GM15510 (cell line): ENCODE measurements around the gene RNASE7.

Experiments used
- POLR2A ChIP-seq: IDR thresholded peaks from 3 replicates; pipeline ENCODE4 v1.6.1; 2011; ENCODE audit warnings: borderline replicate concordance; ENCODE audit not compliant: insufficient read length; ENCODE audit errors: extremely low read depth

Gene RNASE7

GRCh38 chr14:21083565-21084325 lies 41.6 kb downstream of the RNASE7 start:
- TF ChIP-seq POLR2A: no peak

DNA sequence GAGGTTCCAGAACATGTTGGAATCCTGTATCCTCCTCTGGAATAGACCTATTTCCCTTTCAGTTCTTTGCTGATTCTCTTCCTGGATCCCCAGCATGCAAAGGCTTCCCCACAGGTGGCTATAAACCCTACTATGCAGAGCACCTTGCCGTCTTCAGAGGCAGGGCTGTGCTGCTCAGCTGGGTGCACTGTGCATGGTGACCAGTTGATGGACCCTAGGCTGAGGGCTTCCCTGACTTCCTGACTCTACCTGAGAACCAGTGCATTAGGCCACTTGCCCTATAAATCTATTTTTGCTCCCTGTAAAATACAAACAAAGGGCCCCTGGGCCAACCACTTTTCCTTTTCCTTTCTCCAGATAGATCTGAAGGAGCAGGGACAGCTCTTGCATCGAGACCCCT lies 42.2 kb downstream of the RNASE7 start:
- no peak for TF ChIP-seq POLR2A

- TF ChIP-seq POLR2A: no peak
Observed at GRCh38 chr14:21084998-21085853, 43.1 kb downstream of the RNASE7 start.

- TF ChIP-seq POLR2A: no peak
Observed at GRCh38 chr14:21086908-21087293, 44.7 kb downstream of the RNASE7 start.

- TF ChIP-seq POLR2A: no peak
Observed at GRCh38 chr14:21087294-21088091, 45.3 kb downstream of the RNASE7 start.

GRCh38 chr14:21088687-21089086 lies 46.5 kb downstream of the RNASE7 start:
- TF ChIP-seq POLR2A: no peak

- no peak for TF ChIP-seq POLR2A
Observed at GRCh38 chr14:21089271-21089670, 47.1 kb downstream of the RNASE7 start.

GRCh38 chr14:21089877-21090193 lies 47.7 kb downstream of the RNASE7 start:
- no peak for TF ChIP-seq POLR2A

- TF ChIP-seq POLR2A: no peak
Observed at GRCh38 chr14:21090194-21090939, 48.2 kb downstream of the RNASE7 start.

DNA sequence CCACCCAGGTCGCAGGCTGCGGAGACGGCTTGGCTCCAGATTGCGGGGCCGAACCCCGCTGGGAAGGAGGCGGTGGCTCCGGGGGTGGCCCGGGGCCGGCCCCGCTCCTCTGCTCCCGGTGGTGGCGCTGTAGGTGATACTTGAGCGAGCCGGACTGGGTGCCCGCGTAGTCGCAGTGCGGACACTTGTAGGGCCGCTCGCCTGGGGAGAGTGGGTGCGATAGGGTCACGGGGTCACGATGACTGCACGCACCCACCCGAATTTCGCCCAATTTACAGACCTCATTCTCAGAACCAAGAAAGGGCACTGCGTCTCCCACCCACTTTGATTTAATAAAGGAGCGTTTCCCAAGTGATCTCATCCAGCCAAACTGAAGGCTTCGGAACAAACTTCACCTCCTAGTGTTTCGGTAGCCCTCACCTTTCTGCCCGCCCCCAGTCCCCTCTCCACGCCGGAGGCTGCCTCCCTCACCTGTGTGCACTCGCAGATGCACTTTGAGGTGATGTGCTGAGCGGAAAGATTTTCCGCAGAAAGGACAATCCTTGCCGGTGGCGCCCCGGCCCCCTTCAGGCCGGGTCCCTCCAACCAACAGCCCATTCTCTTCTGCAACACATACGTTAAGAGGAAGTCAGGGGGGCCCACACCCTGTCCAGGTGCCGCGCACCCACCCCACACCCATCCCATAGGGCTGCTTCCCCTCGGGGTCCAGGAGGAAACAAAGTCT lies 48.9 kb downstream of the RNASE7 start:
- no peak for TF ChIP-seq POLR2A

GRCh38 chr14:21091821-21092272 lies 49.7 kb downstream of the RNASE7 start:
- TF ChIP-seq POLR2A: no peak

GRCh38 chr14:21092273-21093011 lies 50.3 kb downstream of the RNASE7 start:
- TF ChIP-seq POLR2A: no peak

GRCh38 chr14:21093018-21093417 lies 50.9 kb downstream of the RNASE7 start:
- TF ChIP-seq POLR2A: no peak
